D721Med (cell line): Measurements from ENCODE around the gene ZNF148.

Source experiments
- DNase-seq: peaks from one replicate; pipeline ENCODE4 v3.0.0; 2011; ENCODE audit warnings: low spot score; ENCODE audit not compliant: insufficient read length
- FAIRE-seq: peaks from 2 replicates; lab custom pipeline; 2011; peaks lifted over from hg19 to GRCh38; lab: Jason Lieb, UNC
- CTCF ChIP-seq: IDR thresholded peaks from 2 replicates; pipeline ENCODE4 v1.5.1; 2012; ENCODE audit warnings: mild to moderate bottlenecking, control low read depth; ENCODE audit not compliant: insufficient read depth; ENCODE audit errors: missing control alignments

Gene ZNF148

DNA sequence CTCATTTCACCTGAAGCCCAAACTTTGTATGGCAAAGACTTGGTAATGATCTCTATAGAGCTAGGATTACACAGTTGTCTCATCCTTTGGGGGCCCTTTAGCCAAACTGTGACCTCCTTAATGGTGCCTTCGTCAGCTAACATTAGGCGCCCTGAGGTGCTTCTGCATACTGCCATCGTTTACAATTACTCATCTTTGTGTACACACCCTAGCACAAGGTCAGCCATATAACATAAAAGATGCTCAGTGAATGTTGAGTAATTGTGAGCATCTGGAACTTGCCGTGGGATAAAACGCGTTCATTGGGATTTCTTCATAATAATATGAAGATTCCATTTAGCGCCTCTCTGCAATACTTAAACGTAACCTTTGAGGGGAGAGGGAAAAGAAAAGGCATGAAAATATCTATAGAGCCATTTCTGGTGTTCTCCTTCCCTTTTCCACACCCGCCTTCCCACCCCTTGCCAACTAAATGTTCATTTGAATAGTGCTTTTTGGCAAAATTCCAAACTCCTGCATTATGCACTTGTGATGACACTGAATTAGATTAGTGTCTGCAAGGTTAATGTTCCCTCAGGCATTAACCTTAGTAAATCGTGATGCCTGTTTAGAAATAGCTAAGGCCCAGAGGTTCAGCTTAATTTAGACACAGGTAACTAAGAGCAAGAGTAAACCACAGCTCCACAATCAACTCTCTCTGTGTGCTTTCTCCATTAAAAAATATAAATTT is 990 bp upstream of the ZNF148 start:
- TF ChIP-seq CTCF: no peak
- peak; percentile 32 for FAIRE-seq
- DNase-seq: no peak

GRCh38 chr3:125374501-125374995 is 577 bp downstream of the ZNF148 start:
- FAIRE-seq (no peak), DNase-seq (peak; percentile 26)
- TF ChIP-seq CTCF: no peak

DNA sequence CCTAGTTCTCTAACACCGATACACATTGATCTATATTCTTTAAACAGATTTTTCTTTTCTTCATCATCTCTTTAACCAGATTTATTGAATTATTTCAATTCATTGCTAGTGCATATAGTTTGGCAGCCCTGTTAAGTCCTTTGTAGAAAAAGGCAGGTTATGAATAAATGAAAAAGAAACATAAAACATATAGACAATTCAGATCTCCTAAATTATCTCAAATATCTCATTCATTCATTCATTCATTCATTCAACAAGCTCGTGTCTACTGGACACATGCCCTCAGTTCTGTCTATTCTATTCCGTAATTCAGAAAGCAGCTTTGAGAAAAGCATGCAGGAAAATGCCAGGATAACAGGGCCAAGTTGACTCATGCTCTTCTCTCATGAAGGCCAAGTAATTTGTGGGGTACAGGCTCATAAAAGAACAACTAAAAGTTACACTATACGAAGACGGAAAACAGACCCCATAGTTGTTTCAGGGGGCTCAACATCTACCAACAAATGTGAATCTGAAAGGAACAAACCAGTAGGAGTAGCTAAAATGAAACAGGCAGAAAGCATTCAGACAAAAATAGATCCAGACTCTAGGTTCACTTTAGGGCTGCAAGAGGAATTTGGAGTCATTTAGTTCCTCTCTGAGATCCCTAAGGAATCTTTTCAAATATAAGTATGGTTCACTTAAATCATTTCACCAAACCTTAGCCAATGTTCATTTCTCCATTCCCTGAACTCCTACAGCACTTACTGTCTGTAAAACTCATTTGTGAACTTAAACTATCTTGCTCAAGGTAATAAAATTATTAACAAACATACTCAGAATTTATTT is 7.5 kb downstream of the ZNF148 start:
- peak; percentile 53 for FAIRE-seq
- no peak for DNase-seq
- TF ChIP-seq CTCF: no peak

GRCh38 chr3:125366132-125366531 is 9.0 kb downstream of the ZNF148 start:
- DNase-seq (no peak), FAIRE-seq (no peak)
- TF ChIP-seq CTCF: no peak

DNA sequence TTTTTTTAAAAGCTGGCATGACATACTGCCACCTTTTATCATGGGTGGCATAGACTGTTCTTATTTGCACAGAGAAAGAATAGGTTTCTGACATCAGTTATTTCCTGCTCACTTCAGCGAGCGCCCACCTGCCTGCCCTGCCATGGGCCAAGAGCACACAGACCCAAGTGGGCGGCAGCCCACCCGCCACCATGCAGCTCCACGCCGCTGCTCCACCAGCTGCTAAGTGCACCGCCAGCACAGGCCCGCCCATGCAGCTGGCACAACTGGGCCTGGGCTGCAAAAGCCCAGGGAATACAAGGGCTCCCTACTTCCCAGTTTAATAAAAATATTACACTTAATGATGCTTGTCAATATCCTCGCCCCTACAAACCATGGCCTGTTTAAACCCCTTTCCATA is 15.4 kb downstream of the ZNF148 start:
- TF ChIP-seq CTCF: no peak

GRCh38 chr3:125358923-125359322 is 16.2 kb downstream of the ZNF148 start:
- no peak for DNase-seq
- TF ChIP-seq CTCF: no peak
- no peak for FAIRE-seq

More for the DNA sequence above, 15.4 kb downstream of the ZNF148 start:
- FAIRE-seq (no peak), DNase-seq (no peak)
